HCT116 (cell line): Measurements from ENCODE around the gene PACRG. TPM values are rescaled to one million over a fixed set of nuclear protein-coding genes. Genes with fewer than 3 reads are reported as not detected.

ENCODE experiments used
- ATAC-seq: fragments of 200-7000 bp; cut with Tn5 transposase; 2 replicates; pipeline ENCODE4 v1.9.1; 2020; ENCODE audit warnings: mild to moderate bottlenecking, moderate library complexity
- BruUV-seq: library from RNA; stranded (reverse); fragments of 400-500 nt; replicated peaks from 2 replicates; lab custom pipeline; 2021; lab: Mats Ljungman, UMichigan
- CTCF ChIA-PET: fragments of 300-600 bp; sonication (Branson Sonifier 250); formaldehyde crosslinking; loops from one replicate; lab custom pipeline; 2021; ENCODE audit warnings: antibody characterized with exemption; lab: Charles Lee
- POLR2A ChIA-PET: fragments of 300-600, 350-600 bp; sonication (Branson Sonifier 250); formaldehyde crosslinking; loops from one replicate; lab custom pipeline; 2021; ENCODE audit warnings: antibody characterized with exemption; lab: Charles Lee
- RAD21 ChIA-PET, 2 experiments: fragments of 300-600 bp; sonication (Branson Sonifier 250); formaldehyde crosslinking; loops; one replicate each; lab custom pipeline; 2023; ENCODE audit warnings: low total read pairs in 2 of 2; ENCODE audit not compliant: uncharacterized antibody in 2 of 2, unreplicated experiment in 2 of 2, low non-redundant PET in 1 of 2; lab: Charles Lee
- DNase-seq: peaks from one replicate; pipeline ENCODE4 v3.0.0-alpha.2; 2010; ENCODE audit warnings: low read depth, low spot score
- H2AFZ ChIP-seq: fragments of 200-600 bp; shearing (Covaris generic), sonication (generic); 2 replicates; pipeline ENCODE4 v1.6.1; 2017; ENCODE audit warnings: low read depth, mixed run types, mixed read lengths, antibody characterized with exemption, low read length; ENCODE audit not compliant: poor library complexity, severe bottlenecking
- H3K27ac ChIP-seq: 2 replicates; pipeline ENCODE4 v1.5.1; 2012; ENCODE audit warnings: low read depth, low read length
- H3K27me3 ChIP-seq: fragments of 200-600 bp; sonication (generic); 2 replicates; pipeline ENCODE4 v1.6.1; 2016; ENCODE audit warnings: mixed run types, low read length, mixed read lengths; ENCODE audit not compliant: insufficient read depth
- H3K36me3 ChIP-seq, 2 experiments: fragments of 200-500 bp in 1 of 2; fragments of 200-600 bp in 1 of 2; sonication (Bioruptor generic) in 1 of 2; sonication (generic) in 1 of 2; 2 replicates each; pipeline versions ENCODE4 v1.5.1 to v1.6.1; 2014 to 2016; ENCODE audit warnings: low read length in 2 of 2, inconsistent platforms in 1 of 2, mixed read lengths in 1 of 2, mixed run types in 1 of 2; ENCODE audit not compliant: insufficient read depth in 2 of 2, control insufficient read depth in 1 of 2
- H3K4me1 ChIP-seq, 2 experiments: fragments of 200-600 bp in 1 of 2; sonication (generic) in 1 of 2; 2 replicates each; pipeline versions ENCODE4 v1.5.1 to v1.6.1; 2012 to 2017; ENCODE audit warnings: low read length in 2 of 2, inconsistent platforms in 1 of 2, mild to moderate bottlenecking in 1 of 2, mixed read lengths in 1 of 2, mixed run types in 1 of 2, moderate library complexity in 1 of 2; ENCODE audit not compliant: insufficient read depth in 2 of 2, control insufficient read depth in 1 of 2
- H3K4me2 ChIP-seq: fragments of 200-600 bp; sonication (generic); 2 replicates; pipeline ENCODE4 v1.6.1; 2017; ENCODE audit warnings: mixed run types, low read length, mixed read lengths
- H3K4me3 ChIP-seq, 2 experiments: fragments of 200-600 bp in 1 of 2; sonication (generic) in 1 of 2; replicated peaks in 1 of 2; 2 replicates each; pipeline ENCODE4 v1.5.1; 2011 to 2016; ENCODE audit warnings: low read length in 2 of 2, control low read depth in 1 of 2, low read depth in 1 of 2, mild to moderate bottlenecking in 1 of 2, mixed read lengths in 1 of 2, mixed run types in 1 of 2
- H3K79me2 ChIP-seq: fragments of 200-600 bp; sonication (generic); 2 replicates; pipeline ENCODE4 v1.6.1; 2017; ENCODE audit warnings: mild to moderate bottlenecking, mixed run types, low read length, moderate library complexity, mixed read lengths; ENCODE audit not compliant: insufficient read depth
- H3K9ac ChIP-seq: fragments of 200-600 bp; sonication (generic); 2 replicates; pipeline ENCODE4 v1.6.1; 2016; ENCODE audit warnings: low read length, mixed read lengths
- H3K9me2 ChIP-seq: fragments of 200-600 bp; sonication (generic), shearing (Covaris generic); 2 replicates; pipeline ENCODE4 v1.6.1; 2017; ENCODE audit warnings: mixed run types, mild to moderate bottlenecking, moderate library complexity; ENCODE audit not compliant: insufficient read depth
- H3K9me3 ChIP-seq, 2 experiments: fragments of 200-500 bp in 1 of 2; fragments of 200-600 bp in 1 of 2; sonication (Bioruptor generic) in 1 of 2; sonication (generic) in 1 of 2; 2 replicates each; pipeline ENCODE4 v1.6.1; 2014 to 2017; ENCODE audit warnings: low read length in 2 of 2, mixed read lengths in 2 of 2, inconsistent platforms in 1 of 2, low read depth in 1 of 2, mild to moderate bottlenecking in 1 of 2, mixed run types in 1 of 2, moderate library complexity in 1 of 2; ENCODE audit not compliant: control insufficient read depth in 1 of 2, insufficient read depth in 1 of 2
- H4K20me1 ChIP-seq: fragments of 200-600 bp; sonication (generic), shearing (Covaris generic); 2 replicates; pipeline ENCODE4 v1.6.1; 2017; ENCODE audit warnings: mixed run types, mild to moderate bottlenecking, moderate library complexity; ENCODE audit not compliant: insufficient read depth
- CBX3 ChIP-seq: IDR thresholded peaks from 2 replicates; pipeline ENCODE4 v1.6.1; 2012; ENCODE audit warnings: low read depth
- CEBPB ChIP-seq: IDR thresholded peaks from 2 replicates; pipeline ENCODE4 v1.6.1; 2012; ENCODE audit warnings: low read depth
- CTCF ChIP-seq, 3 experiments: fragments of 200-600 bp in 1 of 3; sonication (generic) in 1 of 3; IDR thresholded peaks in 2 of 3; conservative IDR thresholded peaks in 1 of 3; 2 replicates each; pipeline ENCODE4 v1.5.1; 2012 to 2017; ENCODE audit warnings: low read depth in 2 of 3, low read length in 2 of 3, antibody characterized with exemption in 1 of 3, borderline replicate concordance in 1 of 3, control low read depth in 1 of 3, mild to moderate bottlenecking in 1 of 3, mixed read lengths in 1 of 3, mixed run types in 1 of 3, moderate library complexity in 1 of 3; ENCODE audit not compliant: insufficient read depth in 1 of 3
- EGR1 ChIP-seq: IDR thresholded peaks from 2 replicates; pipeline ENCODE4 v1.6.1; 2012; ENCODE audit warnings: low read depth
- ELF1 ChIP-seq: IDR thresholded peaks from 2 replicates; pipeline ENCODE4 v1.6.1; 2012; ENCODE audit warnings: low read depth, borderline replicate concordance
- EZH2 ChIP-seq: fragments of 200-600 bp; sonication (generic); IDR thresholded peaks from 2 replicates; pipeline ENCODE4 v1.6.1; 2017; ENCODE audit warnings: antibody characterized with exemption, mixed run types
- EZH2phosphoT487 ChIP-seq: fragments of 200-600 bp; IDR thresholded peaks from 2 replicates; pipeline ENCODE4 v1.6.1; 2018; ENCODE audit warnings: antibody characterized with exemption, borderline replicate concordance
- FOSL1 ChIP-seq: IDR thresholded peaks from 2 replicates; pipeline ENCODE4 v1.6.1; 2012; ENCODE audit warnings: low read depth
- JUND ChIP-seq: IDR thresholded peaks from 2 replicates; pipeline ENCODE4 v1.6.1; 2012
- MAX ChIP-seq: IDR thresholded peaks from 2 replicates; pipeline ENCODE4 v1.6.1; 2012
- POLR2A ChIP-seq: IDR thresholded peaks from 2 replicates; pipeline ENCODE4 v1.7.0; 2011; ENCODE audit warnings: borderline replicate concordance; ENCODE audit not compliant: insufficient read depth, insufficient read length; ENCODE audit errors: extremely low read depth
- POLR2AphosphoS5 ChIP-seq: IDR thresholded peaks from 2 replicates; pipeline ENCODE4 v1.6.1; 2011; ENCODE audit warnings: mild to moderate bottlenecking, low read depth, low read length, moderate library complexity
- REST ChIP-seq: IDR thresholded peaks from 2 replicates; pipeline ENCODE4 v1.6.1; 2012; ENCODE audit warnings: low read depth
- SIN3A ChIP-seq: IDR thresholded peaks from 2 replicates; pipeline ENCODE4 v1.6.1; 2012; ENCODE audit warnings: low read depth
- SP1 ChIP-seq: IDR thresholded peaks from 2 replicates; pipeline ENCODE4 v1.6.1; 2012; ENCODE audit warnings: low read depth
- SRF ChIP-seq: IDR thresholded peaks from 2 replicates; pipeline ENCODE4 v1.6.1; 2012; ENCODE audit warnings: low read depth
- TCF7L2 ChIP-seq: IDR thresholded peaks from 2 replicates; pipeline ENCODE4 v1.7.0; 2011; ENCODE audit warnings: borderline replicate concordance, inconsistent platforms; ENCODE audit not compliant: insufficient read depth, insufficient read length; ENCODE audit errors: extremely low read depth
- YY1 ChIP-seq: IDR thresholded peaks from 2 replicates; pipeline ENCODE4 v1.6.1; 2011; ENCODE audit warnings: low read length, low read depth, moderate library complexity, mild to moderate bottlenecking; ENCODE audit not compliant: insufficient replicate concordance; ENCODE audit errors: extremely low read depth
- ZFX ChIP-seq: fragments of 450-650 bp; IDR thresholded peaks from 2 replicates; pipeline ENCODE4 v1.6.1; 2017
- ZNF274 ChIP-seq: fragments of 200-500 bp; sonication (Bioruptor generic); IDR thresholded peaks from 2 replicates; pipeline ENCODE4 v1.6.1; 2014; ENCODE audit warnings: mild to moderate bottlenecking, low read depth, low read length, inconsistent platforms
- intact Hi-C: fragments of 100-400 bp; cut with micrococcal nuclease; formaldehyde crosslinking; loops from 2 replicates; pipeline ENCODE4 v1.10.0; 2022
- total RNA-seq: library from RNA; stranded (reverse); gene quantifications from one replicate; pipeline ENCODE4 v1.2.1, GENCODE V29; 2021; ENCODE audit not compliant: unreplicated experiment

PACRG gene
- total RNA-seq, 1 experiment from 2014 or later, result 0.71 TPM

- H3K4me2 ChIP-seq, result no peak overlapping the region
- no peak overlapping the region for H3K27ac ChIP-seq
- ATAC-seq, result no peak
- TF ChIP-seq SRF (no peak), SP1 (no peak), MAX (no peak), ZNF274 (no peak), ELF1 (no peak), SIN3A (no peak), EGR1 (no peak), JUND (no peak), POLR2AphosphoS5 (no peak), YY1 (no peak), TCF7L2 (no peak), POLR2A (no peak), EZH2phosphoT487 (no peak), FOSL1 (no peak), CEBPB (no peak), CBX3 (no peak), REST (no peak), CTCF (IDR thresholded peaks at IDR 0.05 in 2 of 3, conservative IDR thresholded peaks at IDR 0.05 in 1 of 3; ENCODE audit: borderline replicate concordance in 1 of 3, insufficient read depth in 1 of 3, low read depth in 2 of 3, low read length in 2 of 3) (no peak), ZFX (no peak), EZH2 (no peak)
- TF ChIP-seq, all 23 proteins: peak for 0
- Histone ChIP-seq H3K36me3 (no peaks in the 10 kb centered on the region), H3K79me2 (no peaks in the 10 kb centered on the region), H3K9ac (no peak overlapping the region), H3K4me3 (no peak overlapping the region), H3K4me1 (peaks cover 16 to 20% of the 10 kb centered on the region in 2 experiments), H2AFZ (no peak overlapping the region), H4K20me1 (no peaks in the 10 kb centered on the region), H3K27me3 (no peaks in the 10 kb centered on the region), H3K9me2 (no peaks in the 10 kb centered on the region), H3K9me3 (no peaks in the 10 kb centered on the region)
- BruUV-seq, result no TSS peak
- DNase-seq, result no peak
- intact Hi-C loops, result no loop called here
- POLR2A ChIA-PET, result no interaction called here
- CTCF ChIA-PET, result no interaction called here
- RAD21 ChIA-PET, result no interaction called here
Measured at GRCh38 chr6:162960679-162961457, 233.1 kb downstream of the PACRG start.
